ENCODE measurements around the gene NRP2.

- TF ChIP-seq ZNF274 (IDR thresholded peaks at IDR 0.05; ENCODE audit: low read depth, low read length), result no peak
- TF ChIP-seq YY1 (IDR thresholded peaks at IDR 0.05; ENCODE audit: insufficient read depth, insufficient read length), result no peak
- no peak for TF ChIP-seq SUZ12 (IDR thresholded peaks at IDR 0.05; ENCODE audit: extremely low read depth, insufficient read depth, insufficient read length)
These were observed 94.4 kb downstream of the NRP2 start for GRCh38 chr2:205776720-205777119.

Data from NT2/D1 (cell line).